GM15510 (cell line): ENCODE measurements around the gene AP5Z1.

ENCODE experiments used
- POLR2A ChIP-seq: IDR thresholded peaks from 3 replicates; pipeline ENCODE4 v1.6.1; 2011; ENCODE audit warnings: borderline replicate concordance; ENCODE audit not compliant: insufficient read length; ENCODE audit errors: extremely low read depth

AP5Z1 gene

DNA sequence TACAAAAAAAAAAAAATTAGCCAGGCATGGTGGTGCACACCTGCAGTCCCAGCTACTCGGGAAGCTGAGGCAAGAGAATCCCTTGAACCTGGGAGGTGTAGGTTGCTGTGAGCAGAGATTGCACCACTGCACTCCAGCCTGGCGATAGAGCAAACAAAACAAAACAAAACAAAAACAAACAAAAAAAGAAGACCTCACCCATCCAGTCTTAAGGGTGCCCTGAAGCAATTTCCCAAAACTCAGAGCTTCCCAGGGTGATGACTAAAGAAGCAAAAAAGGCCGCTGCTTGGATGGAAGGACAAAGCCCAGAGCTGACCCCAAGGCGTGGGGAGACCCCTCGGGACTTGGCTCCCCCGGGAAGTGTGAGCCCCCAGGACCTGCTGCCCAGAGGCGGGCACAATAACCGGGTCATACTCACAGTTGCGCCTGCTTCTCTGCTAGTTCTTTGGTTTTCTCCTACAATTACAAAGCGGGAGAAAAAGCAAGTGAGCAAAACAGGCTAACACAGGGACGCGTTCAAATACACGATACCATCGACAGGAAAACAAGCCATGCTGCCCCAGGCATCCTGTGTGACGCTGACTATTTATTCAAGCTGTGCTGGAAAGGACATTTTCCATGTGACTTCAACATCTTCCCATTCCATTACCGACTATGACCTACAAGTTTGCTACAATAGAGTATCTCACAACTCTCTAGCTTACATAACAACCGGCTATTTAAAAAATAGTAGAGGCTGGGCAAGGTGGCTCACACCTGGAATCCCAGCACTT is 56.5 kb downstream of the AP5Z1 start:
- TF ChIP-seq POLR2A = no peak

DNA sequence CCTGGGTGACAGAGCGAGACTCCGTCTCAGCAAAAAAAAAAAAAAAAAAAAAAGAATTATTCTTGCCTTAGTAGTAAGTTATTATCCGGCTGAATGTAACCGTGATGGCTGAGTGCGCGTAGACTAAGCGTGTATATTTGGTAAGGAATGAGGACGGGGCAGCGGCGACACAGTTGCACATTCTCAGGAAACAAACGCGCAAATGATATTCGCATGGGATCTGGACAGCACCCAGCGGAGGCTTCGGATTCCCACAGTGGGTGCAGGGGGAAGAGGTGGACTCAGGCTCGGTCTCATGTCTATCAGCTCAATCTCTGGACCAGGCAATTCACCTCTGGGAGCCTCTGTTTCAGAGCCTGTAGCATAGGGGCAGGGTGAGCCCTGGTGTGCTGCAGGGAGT is 57.3 kb downstream of the AP5Z1 start:
- TF ChIP-seq POLR2A = no peak

DNA sequence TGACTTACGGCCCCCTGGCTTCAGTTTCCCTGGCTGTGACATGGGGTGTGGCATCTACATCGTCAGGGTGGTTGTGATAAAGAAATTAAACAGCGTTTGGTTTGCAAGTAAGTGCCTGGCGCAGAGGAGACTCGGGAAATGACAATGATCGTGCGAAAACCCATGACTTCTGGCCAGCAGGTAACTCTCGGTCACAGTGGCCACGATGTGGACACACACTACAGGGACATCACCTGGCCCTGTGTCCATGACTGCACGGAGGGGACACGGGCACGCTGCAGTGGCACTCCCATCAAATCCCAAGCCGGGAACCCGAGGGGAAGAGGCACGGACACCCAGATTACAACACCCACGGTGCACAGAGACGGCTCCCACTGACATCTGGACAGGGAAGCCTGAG is 57.8 kb downstream of the AP5Z1 start:
- no peak for TF ChIP-seq POLR2A

DNA sequence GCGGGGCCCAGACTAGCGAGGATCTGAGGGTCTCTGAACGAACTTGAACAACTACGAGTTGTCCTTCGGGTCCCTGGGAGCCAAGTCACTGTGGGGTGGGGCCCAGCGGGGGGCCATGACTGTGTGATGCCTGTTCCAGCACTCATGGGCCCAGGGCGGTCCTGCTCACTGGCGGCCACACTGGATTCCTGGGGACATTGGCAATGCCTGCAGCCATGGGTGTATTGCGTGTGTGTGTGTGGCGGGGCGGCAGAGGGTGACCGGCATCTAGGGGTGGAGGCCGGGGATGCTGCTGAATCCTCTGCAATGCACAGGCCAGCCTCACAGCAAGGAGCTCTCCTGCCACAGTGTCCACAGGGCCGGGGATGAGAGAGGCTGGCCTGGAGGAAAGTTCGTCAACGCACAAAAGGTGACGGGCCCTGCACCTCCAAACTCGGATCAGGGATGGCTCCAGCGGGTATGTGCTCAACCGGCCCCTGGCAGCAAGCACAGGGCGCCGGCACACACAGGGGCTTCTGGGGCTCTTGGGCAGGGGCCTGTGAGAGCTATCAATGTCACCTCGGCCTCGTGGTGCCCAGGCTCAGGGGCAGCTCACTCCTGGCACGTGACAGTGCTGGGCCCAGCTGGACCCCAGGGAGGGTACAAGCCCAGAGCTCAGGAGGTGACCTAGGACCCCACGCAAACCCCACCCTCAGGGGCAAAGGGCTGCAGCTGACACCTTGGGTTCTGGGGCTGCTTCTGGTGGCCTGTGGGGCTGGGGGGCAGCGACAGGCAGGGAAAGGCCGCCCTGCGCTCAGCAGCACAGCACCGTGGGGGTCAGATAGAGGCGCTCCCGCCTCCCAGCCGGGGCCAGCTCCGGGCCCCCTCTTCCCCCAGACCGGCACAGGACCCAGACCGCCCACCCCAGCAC is 58.5 kb downstream of the AP5Z1 start:
- TF ChIP-seq POLR2A = no peak

DNA sequence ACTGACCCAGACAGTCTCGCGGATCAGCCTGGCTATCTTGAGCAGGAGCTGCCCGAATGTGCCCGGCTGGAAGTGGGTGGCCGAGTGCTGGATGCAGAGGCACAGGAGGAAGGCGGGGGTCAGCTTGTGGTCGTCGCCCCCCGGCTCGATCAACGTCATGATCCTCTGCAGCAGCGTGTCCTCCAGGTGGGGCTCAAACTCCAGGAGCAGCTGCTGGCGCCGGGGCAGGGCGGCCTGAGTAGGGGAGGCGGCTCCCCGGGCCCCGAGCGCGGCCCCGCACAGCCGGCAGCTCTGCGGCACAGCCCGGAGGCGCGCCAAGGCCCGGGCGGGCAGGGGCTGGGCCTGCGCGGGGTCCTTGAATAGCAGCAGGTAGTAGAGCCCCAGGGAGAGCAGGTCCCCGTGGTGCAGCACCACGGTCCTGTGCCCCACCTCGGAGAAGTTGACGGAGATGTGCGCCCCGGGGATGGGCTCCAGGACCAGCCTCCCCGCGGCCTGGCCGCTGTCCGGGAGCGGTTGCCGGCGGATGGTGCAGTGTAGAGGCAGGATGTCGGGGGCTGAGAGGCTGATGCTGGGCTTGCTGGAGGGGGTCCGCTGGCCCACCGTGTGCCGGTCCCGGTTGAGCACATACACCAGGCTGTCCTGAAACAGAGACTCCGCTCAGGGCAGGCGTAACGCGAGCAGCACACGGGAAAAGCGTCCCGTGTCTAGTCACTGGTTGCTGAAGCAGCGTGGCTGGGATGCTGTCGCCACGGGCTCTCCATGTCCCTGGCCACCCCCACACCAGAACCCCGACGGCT is 59.4 kb downstream of the AP5Z1 start:
- TF ChIP-seq POLR2A = no peak

DNA sequence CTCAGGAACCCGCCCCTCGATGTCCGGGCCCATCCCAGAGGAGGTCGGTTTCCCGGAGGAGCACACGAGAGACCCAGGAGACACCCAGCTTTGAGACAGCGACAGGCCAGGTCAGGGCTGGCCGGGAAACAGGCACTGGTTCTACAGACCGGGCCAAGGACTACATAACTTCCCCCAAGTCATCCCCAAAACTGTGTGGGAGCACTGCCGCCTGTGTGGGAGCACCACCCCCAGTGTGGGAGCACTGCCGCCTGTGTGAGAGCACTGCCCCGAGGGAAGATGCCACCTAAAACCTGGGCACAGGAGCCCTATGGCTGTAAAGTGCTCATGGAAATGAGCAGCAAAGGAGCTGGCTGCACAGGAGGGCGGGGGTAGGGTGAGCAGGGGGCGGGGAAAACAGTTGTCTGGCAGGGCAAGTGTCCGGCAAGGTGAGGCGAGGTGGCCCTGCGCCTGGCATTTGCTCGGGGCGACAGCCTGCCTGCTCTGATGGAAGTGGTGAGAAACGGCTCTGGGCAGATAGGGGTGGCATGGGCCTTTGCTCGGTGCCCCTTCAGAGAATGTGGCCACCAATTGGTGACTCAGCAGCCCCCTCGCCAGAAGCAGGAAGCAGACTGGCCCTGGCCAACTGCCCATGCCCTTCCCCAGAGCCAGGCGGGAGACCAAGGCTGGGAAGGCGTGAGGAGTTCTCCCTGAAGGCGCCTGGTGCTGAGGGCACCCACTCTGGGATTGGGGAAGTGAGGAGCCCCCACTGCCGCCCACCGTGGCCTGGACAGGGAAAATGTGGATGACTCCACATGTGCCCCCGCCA is 60.2 kb downstream of the AP5Z1 start:
- no peak for TF ChIP-seq POLR2A

DNA sequence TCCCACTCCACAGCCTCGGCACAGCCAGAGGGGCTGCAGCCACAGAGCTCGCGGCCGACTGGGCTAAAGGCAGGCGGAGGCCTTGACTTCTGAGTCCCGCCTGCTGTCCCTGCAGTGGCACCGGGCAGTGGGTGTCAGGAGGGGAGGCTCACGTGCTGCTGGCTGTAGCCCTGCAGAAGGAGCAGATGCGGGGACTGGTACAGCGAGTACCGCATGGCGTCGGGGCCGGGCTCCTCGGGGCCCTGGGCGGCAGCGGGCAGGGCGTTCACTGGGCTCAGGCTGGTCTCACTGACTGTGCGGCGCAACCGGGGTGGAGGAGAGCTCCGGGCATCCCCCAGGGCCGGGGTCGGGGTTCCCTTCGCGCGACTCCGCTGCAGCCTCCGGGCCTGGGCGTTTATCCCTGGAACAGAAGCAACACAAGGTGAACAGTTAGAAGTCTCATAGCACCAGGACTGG is 60.8 kb downstream of the AP5Z1 start:
- TF ChIP-seq POLR2A = no peak

DNA sequence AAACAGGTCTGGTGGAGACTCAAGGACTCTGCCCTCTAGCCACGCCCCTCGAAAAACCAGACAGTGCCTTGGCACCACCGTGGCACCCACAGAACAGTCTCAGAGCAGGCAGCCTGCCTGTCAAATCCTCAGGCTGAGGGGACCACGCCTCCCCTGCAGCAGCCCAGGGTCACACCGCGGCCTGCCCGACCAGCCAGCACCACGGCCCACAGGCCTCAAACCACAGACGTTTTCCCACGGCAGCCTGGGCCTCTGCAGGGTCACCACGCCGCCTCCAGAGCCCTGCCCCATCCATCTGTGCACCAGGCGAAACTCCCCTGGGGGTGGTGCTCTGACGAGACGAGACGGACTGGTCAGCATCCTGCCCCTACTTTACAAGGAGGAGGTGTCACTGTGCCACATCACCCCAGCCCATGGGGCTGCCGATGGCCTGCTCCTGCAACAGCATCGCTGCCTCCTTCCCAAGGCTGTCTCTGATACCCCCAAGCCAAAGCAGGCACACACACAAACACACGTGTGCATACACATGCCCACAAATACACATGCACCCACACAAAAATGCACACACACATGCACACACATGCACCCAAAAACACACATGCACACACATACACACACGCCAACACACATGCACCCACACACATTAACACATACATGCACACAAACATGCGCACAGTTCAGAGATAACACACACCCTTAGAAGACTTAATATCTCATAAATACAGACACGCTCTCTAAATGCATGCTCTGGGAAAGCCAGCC is 61.8 kb downstream of the AP5Z1 start:
- no peak for TF ChIP-seq POLR2A

DNA sequence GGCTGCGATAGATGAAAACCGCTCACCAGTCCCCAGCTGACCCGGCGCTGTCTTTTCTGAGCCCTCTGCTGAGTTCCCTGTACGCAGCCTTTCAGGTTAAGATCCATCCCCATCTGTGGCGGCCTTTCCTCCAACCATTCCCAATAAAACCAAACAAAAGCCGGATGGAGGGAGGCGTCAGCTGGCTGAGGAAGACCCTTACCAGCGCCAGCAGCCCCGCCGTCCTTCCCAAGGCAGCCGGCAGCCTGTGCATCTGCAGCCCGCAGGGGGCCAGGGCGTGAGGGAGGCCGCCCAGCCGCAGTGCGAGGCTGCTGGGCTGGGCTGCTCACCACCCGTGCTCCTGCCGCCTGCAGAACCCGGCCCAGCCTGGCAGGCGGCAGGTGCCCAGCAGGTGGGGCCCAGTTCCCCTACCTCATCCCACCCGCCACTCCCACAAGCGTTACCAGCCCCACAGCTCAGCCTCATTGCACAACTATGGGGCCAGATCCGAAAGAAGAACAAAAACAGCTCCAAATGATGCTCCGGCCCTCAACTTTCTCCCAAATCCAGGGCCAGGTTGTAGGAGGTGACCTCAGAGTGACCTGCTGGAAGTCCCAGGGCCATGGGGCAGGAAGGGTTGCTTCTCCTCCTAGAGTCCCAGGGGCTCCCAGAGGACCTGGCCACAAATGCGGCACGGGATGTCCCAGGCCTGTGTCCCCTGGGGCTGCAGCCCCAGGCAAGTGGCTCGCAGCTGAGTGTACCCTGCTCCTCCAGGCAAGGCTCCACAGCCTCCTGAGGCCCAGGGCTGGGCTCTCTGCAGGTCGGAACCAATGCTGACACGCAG is 62.6 kb downstream of the AP5Z1 start:
- TF ChIP-seq POLR2A = no peak

DNA sequence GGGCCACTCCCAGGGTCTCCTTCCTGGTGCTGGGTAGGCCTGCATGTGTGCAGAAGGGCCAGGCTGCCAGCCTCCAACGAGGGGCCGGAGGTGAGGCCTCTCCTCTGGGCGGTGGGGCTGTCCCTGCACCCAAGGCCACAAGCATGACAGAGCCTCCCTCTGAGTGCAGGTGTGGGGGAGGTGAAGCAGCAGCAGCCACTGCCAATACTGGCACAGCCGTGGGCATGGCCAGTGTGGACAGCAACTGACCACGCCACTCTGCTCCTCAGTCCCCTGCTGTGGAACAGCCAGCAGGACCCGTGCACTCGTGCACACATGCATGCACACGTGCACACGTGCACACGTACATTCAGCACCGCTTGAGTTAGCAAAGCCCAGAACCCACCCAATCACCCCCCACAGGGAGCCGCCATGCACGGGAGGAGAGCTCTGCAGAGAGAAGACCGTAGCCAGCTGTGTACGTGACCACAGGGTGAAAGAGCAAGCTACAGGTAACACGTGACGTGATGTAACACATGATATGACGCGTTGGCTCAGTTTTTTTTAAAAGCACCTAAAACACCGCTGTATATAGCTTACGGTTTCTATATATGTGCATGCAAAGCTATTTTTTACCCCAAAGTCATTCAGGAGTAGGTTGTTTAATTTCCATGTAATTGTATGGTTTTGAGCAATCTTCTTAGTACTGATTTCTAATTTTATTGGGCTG is 63.4 kb downstream of the AP5Z1 start:
- no peak for TF ChIP-seq POLR2A

DNA sequence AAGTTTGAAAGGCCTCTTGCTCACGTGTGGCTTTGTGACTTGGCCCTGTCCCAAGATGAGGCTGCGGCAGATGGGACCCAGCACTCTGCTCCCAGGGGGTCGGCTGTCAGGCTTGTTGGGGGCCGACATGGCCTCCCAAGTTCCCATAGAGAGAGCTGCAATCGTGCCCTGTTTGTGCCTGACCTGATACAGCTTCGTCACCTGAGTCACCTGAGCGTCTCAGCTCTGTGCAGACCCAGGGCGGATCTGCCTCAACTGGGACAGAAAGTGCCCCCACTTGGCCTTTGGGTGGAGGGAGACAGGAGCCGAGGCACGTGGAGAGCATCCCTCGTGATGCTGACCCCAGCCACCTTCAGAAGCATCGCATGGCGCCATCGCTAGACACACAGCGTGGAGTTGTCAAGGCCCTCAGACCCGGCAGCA is 64.7 kb downstream of the AP5Z1 start:
- TF ChIP-seq POLR2A = no peak
